DND-41 (cell line): Measurements from ENCODE around the gene ICA1.

Experiments used
- CTCF ChIP-seq: IDR thresholded peaks from 2 replicates; pipeline ENCODE4 v1.5.1; 2012; ENCODE audit warnings: borderline replicate concordance, low read length, moderate library complexity, mild to moderate bottlenecking; ENCODE audit not compliant: poor library complexity, severe bottlenecking; ENCODE audit errors: extremely low read depth
- EZH2 ChIP-seq: IDR thresholded peaks from 3 replicates; pipeline ENCODE4 v1.6.1; 2012; ENCODE audit warnings: borderline replicate concordance, low read depth, mild to moderate bottlenecking, moderate library complexity, low read length, inconsistent platforms; ENCODE audit not compliant: severe bottlenecking

GRCh38 chr7:8117195-8117594, 144.8 kb downstream of the ICA1 start:
- TF ChIP-seq CTCF (no peak), EZH2 (no peak)
